Brain microvascular endothelial cell (primary cell): Measurements from ENCODE around the gene MCC.

ENCODE experiments used
- DNase-seq: peaks from one replicate; pipeline ENCODE4 v3.0.0-alpha.2; 2020
- H3K27ac ChIP-seq: fragments of 250-450 bp; sonication (Bioruptor Pico); 2 replicates; pipeline ENCODE4 v1.5.1; 2020; ENCODE audit warnings: mild to moderate bottlenecking, moderate library complexity
- H3K27me3 ChIP-seq: fragments of 250-450 bp; sonication (Bioruptor Pico); replicated peaks from 2 replicates; pipeline ENCODE4 v1.5.1; 2020; ENCODE audit warnings: mild to moderate bottlenecking
- H3K36me3 ChIP-seq: fragments of 250-450 bp; sonication (Bioruptor Pico); replicated peaks from 2 replicates; pipeline ENCODE4 v1.5.1; 2020; ENCODE audit warnings: mild to moderate bottlenecking
- H3K4me3 ChIP-seq: 2 replicates; pipeline ENCODE4 v1.5.1; 2011; ENCODE audit warnings: low read depth, mild to moderate bottlenecking, control low read depth, low read length, moderate library complexity
- CTCF ChIP-seq: IDR thresholded peaks from 2 replicates; pipeline ENCODE4 v1.5.1; 2011; ENCODE audit warnings: low read depth, mild to moderate bottlenecking, moderate library complexity, low read length, control low read depth, inconsistent platforms; ENCODE audit errors: missing control alignments
- in situ Hi-C: cut with HindIII; loops from 2 replicates; pipeline ENCODE4 v1.10.0; 2017; ENCODE audit warnings: low sequenced_read_pairs, low pct_ligation_motif_present

The MCC gene

GRCh38 chr5:113063927-113064326 lies 424.3 kb downstream of the MCC start:
- DNase-seq, result no peak
- in situ Hi-C loops, result no loop called here
- H3K27ac ChIP-seq, result no peak overlapping the region
- no peak overlapping the region for H3K4me3 ChIP-seq
- TF ChIP-seq CTCF, result no peak
- no peaks in the 10 kb centered on the region for H3K36me3 ChIP-seq
- no peaks in the 10 kb centered on the region for H3K27me3 ChIP-seq

- no peak for TF ChIP-seq CTCF
- no peaks in the 10 kb centered on the region for H3K27me3 ChIP-seq
- H3K27ac ChIP-seq, result no peak overlapping the region
- DNase-seq, result no peak
- H3K4me3 ChIP-seq, result no peak overlapping the region
- in situ Hi-C loops, result no loop called here
- H3K36me3 ChIP-seq, result no peaks in the 10 kb centered on the region
Observed at GRCh38 chr5:113062869-113063508, 425.3 kb downstream of the MCC start.

GRCh38 chr5:113061846-113062780 lies 426.1 kb downstream of the MCC start:
- peak overlapping the region; percentile 9 for H3K27ac ChIP-seq
- no peaks in the 10 kb centered on the region for H3K36me3 ChIP-seq
- TF ChIP-seq CTCF, result no peak
- peak; percentile 36 for DNase-seq
- no peak overlapping the region for H3K4me3 ChIP-seq
- no peaks in the 10 kb centered on the region for H3K27me3 ChIP-seq
- in situ Hi-C loops, result no loop called here

GRCh38 chr5:113060408-113061025 lies 427.7 kb downstream of the MCC start:
- Histone ChIP-seq H3K27ac (no peak overlapping the region), H3K4me3 (no peak overlapping the region), H3K27me3 (no peaks in the 10 kb centered on the region), H3K36me3 (no peaks in the 10 kb centered on the region)
- no peak for DNase-seq
- in situ Hi-C loops, result no loop called here
- TF ChIP-seq CTCF, result no peak

- no peak overlapping the region for H3K27ac ChIP-seq
- no peak for TF ChIP-seq CTCF
- H3K27me3 ChIP-seq, result no peaks in the 10 kb centered on the region
- no peaks in the 10 kb centered on the region for H3K36me3 ChIP-seq
- no peak for DNase-seq
- no peak overlapping the region for H3K4me3 ChIP-seq
- in situ Hi-C loops, result no loop called here
Observed at GRCh38 chr5:113059232-113060040, 428.8 kb downstream of the MCC start.
